ENCODE results near the gene TMCO5A. TPM values are rescaled to one million over a fixed set of nuclear protein-coding genes. Genes with fewer than 3 reads are reported as not detected.

TMCO5A gene
- total RNA-seq = not detected in 2 replicates

GRCh38 chr15:37934340-37934739 is at the start of gene TMCO5A:
Gene TMCO5A, plus strand, starts transcription at chr15:37934640. Its CDS starts 1,684 bp downstream, at chr15:37936324.

All from smooth muscle cell of the umbilical artery (primary cell).